Caki2 (cell line): ENCODE measurements around the gene RUNDC3A. TPM values are rescaled to one million over a fixed set of nuclear protein-coding genes. Genes with fewer than 3 reads are reported as not detected.

ENCODE experiments used
- DNase-seq: peaks from one replicate; pipeline ENCODE4 v3.0.0-alpha.2; 2015; ENCODE audit warnings: low read depth
- in situ Hi-C: cut with HindIII; loops from 2 replicates; pipeline ENCODE4 v1.10.0; 2016; ENCODE audit warnings: low sequenced_read_pairs, low pct_unique_long_range_greater_than_20kb, mixed read lengths
- total RNA-seq: library from RNA; depleted of rRNA; stranded (reverse); fragments of >200 nt; shearing (Covaris generic); gene quantifications from 2 replicates; pipeline ENCODE4 v1.2.3, GENCODE V29; 2014; ENCODE audit warnings: low replicate concordance; rRNA removed

The RUNDC3A gene
- total RNA-seq, result 2.2 TPM in 1 of 2 replicates, not detected in the other

DNA sequence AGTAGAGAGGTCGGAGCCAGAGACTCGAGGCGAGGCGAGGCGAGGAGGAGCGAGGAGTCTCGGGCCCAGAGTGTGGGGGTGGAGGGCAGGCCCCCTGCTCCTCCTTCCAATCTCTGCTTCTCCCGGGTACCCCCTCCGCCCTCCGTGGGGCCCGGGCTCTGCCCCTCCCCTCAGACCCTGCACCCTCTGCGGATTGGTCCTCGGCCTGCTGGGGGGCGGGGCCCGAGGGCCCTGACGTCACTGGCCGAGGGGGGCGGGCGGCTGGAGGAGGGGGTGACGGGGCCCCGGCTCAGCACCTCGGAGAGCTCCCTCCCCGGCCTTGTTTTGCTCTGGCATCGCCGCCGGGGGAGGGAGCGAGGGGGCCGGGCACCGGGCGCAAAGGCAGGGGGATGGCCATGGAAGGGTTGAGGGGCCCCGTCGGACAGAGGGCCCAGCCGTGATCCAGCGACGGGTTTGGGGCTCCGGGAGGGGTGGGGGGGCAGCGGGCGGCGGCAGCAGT is at the start of gene RUNDC3A:
RUNDC3A (plus strand) TSS at position 282 of the 499 bp plus-strand sequence. CDS start 232 bp downstream, outside the sequence.
- in situ Hi-C loops, result no loop called here
- peak; percentile 77 for DNase-seq

DNA sequence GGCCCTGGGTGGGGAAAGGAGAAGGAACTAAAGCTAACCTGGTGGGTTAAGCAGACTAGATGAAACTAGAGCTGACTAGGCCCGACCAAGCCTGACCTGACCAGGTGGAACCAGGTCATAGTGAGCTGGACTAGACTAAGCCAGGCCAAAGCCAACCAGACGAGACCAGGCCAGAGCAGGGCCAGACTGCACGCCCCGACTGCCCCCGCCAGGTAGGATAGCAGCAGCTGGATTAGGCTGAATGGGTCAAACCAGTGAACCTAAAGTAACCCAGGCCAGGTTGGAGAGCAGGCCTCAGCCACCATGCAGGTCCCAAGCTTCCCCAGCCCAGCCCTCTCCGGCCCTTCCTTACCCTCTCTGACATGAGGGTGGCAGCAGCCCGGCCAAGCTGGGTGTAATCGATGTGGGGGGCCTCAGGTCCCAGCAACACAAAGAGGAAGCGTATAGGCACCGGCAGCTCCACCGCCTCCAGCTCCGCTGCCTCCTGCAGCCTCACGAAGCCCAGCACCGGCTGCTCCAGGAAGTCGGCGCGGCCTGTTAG is 49.5 kb upstream of the RUNDC3A start:
- no peak for DNase-seq
- in situ Hi-C loops, result no loop called here

DNA sequence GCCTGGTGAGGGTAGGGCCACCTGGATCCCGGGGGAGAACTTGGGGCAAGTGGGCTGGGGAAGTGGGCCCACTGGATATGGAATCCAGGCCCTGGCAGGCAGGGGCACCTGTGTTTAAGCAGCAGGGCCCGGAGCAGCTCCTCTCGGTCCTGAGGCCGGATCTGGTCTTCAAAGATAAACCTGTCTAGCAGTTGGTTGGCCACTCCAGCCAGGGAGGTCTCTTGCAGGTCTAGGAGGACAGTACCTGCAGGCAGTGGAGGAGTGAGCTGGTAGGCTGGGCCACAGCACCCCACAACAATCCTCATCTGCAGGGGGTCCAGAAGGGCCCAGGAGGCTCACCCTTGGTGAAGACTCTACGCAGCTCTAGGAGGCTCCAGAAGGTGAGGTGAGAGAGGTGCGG is 48.1 kb upstream of the RUNDC3A start:
- in situ Hi-C loops, result no loop called here
- no peak for DNase-seq

DNA sequence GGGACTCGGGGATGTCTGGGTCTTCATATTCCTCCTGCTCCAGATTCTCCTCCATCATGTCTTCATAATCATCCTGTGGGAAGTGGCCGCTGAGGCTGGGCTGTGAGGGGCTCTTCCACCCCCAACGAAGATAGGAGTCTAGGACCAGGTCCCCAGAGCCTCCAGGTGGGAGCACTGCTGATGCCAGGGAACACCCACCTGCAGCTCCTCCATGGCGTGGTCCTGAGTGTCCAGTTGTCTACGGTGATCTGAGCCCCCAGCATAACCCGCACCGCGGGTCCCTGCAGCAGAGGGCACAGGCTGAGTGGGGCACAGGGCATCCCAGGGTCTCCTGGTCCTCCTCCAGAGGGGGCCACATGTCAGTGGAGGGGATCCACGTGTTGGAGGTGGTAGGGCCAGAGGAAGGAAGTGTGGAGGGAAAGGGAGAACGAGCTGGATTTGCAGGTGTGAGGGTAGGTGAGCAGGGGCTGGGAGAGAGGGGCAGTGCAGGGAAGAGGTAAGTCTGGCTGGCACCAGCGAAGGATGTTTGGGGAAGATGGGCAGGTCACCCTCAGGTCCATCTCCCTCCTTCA is 45.7 kb upstream of the RUNDC3A start:
- in situ Hi-C loops, result no loop called here
- no peak for DNase-seq

DNA sequence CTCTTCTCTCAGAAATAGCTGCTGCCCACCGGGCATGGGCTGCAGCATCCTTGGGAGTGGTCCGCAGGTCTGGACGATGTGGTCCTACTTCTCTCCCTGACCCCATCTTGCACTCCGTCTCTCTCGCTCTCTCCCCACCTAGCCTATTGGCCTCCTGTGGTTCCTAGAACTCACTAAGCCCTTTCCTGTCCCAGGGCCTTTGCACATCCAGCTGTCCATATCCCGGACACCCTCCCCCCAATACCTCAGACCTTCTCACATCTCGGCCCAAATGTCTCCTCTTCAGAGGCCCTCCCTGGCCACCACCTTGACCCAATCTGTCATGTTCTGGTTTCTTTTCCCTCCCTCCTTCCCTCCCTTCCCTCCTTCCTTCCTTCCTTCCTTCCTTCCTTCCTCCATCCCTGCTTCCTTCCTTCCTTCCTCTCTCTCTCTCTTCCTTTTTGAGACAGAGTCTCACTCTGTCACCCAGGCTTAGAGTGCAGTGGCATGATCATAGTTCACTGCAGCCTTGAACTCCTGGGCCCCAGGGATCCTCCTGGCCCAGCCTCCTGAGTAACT is 45.0 kb upstream of the RUNDC3A start:
- no peak for DNase-seq
- in situ Hi-C loops, result no loop called here

DNA sequence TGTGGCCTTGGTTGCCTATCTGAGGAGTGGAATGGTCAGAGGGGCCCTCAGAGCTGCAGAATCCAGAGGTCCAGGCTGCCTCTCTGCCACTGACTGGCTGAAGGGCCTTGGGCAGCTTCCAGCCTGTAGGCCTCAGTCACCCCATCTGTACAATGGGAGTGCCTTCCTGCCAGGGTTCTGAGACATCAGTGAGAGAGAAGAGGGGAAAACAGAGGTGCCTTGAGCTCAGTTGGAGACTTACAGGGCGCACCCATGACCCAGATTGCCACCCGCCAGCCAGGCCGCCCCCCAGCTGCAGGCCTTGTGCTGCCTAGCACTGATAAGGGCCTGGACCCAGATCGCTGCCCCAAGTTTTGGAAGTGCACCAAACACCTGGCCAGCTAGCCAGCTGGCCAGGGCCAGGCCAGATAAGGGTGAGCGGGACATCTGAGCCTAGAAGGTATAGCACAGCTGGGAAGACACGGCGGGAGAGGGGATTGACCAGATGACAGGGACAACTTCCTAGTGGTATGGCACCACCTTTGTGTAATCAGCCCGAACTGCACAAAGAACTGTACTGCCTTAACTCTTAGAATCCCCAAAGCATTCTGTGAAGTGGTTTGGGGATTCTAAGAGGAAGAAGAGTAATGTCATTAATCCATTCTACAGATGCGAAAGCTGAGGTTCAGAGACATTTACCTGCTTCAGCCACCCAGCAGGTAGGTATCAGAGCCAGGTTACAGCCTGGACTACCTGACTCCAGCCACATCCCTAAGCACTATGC is 41.8 kb upstream of the RUNDC3A start:
- in situ Hi-C loops, result no loop called here
- peak; percentile 6 for DNase-seq

DNA sequence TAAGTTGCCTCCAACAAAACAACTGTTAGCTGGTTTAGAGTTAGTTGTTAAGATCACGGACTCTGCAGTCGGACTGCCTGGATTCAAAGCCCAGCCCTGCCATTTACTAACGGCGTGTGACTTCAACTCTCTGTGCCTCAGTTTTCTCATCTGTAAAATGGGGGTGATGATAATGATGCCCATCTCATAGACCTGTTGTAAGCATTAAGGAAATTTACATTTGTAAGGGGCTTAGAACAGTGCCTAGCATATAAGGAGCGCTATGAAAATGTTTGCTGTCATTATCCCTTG is 41.3 kb upstream of the RUNDC3A start:
- in situ Hi-C loops, result no loop called here
- no peak for DNase-seq

DNA sequence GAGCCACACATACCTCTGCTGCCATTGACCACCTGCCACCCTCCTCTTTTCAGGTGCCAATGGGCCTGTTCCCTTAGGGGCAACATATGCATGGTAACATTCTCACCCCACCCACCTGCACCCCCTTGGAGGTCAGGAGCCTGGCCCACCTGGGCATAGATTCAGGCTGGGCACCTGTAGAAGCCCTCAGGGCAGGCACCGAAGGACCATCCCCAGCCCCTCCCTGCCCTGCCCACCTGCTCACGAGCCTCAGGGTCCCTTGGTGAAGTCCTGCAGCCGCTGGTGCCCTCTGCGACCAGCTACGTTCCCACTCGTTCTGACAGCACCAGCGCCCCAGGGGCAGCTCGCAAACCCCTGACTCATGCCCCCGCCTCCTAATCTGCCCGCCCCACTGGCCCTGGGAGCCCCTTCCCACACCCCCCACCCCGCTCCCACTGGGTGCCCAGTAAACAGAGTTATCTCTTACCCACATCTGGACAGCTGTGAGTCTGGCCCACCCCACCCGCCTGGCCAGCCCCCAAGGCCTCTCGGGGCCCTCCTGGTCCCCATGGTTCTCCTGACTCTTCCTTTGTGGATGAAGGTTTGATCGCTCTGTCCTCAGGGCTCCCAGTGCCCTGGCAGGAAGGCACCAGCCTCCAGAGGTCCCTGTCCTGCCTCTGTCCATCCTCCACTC is 40.4 kb upstream of the RUNDC3A start, which contains the start of gene SLC4A1:
SLC4A1 (minus strand) TSS at position 318 of the 673 bp plus-strand sequence. CDS start 5,269 bp downstream, outside the sequence.
- in situ Hi-C loops, result no loop called here
- no peak for DNase-seq

DNA sequence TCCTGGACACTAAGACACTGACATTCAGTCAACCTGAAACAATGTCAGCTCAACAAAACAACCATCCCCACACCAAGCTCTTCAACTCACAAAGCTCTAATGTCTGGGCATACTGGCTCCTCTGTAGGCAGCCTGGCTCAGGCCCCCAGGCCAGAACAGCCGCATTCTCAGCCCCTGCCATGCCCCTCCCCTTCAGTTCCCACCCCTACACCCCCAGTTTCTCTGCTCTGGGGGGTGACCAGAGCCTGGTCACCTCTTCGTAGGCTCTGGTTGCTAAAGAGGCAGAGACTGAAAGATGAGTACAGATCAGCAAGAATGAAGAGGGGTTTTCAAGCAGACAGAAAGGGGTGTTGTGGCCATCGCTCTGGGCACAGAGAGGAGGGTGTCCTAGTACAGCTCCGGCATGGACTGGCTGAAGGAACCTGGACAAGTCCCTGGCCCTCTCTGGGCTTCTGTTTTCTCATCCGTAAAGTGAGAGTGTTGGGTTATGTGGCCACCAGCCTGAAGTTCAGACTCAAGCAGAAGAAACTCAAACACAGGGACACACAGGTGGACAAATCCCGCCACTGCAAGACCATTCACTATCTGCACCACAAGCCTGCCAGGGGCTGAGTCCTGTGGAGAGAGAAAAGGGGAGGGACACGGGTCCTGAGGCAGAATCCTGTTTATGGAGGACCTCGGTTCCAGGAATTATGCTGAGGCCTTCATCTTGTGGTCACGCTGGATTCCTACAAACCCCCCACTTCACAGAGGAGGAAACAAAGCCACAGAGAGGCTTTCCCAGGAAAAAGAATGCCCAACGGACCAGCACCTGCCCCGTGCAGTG is 39.5 kb upstream of the RUNDC3A start:
- in situ Hi-C loops, result no loop called here
- DNase-seq, result no peak

DNA sequence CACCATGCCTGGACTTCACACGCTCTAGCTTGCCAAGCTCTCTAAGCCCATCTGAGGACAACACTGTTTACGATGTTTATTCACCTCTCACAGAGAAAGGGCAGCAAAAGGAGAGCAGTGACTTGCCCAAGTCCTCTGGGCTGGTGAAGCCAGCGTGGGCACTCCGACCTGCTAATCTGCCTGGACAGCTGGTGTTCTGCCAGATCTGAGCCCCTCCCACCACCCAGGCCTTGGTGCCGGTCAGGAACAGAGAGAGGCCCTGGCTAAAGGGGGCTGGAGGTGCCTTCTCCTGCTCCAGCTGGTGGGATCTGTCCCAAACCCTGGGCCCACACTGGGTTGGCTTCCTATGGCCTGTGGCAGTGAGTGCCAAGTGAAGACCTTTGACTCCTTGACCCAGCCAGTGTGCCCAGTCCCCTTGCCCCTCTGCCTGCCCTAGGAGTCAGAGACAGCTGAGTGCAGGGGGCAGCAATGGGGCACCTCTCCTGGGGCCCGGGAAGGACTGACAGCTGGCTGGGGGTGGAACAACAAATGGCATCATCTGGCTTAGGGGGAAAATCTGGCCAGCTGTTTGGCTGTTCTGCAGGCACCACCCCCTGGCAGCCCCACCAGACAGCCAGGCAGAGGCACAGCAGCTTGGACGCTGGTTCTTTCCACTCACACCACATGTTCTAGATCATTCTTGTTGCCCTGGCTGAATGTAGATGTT is 38.7 kb upstream of the RUNDC3A start:
- in situ Hi-C loops, result no loop called here
- no peak for DNase-seq

DNA sequence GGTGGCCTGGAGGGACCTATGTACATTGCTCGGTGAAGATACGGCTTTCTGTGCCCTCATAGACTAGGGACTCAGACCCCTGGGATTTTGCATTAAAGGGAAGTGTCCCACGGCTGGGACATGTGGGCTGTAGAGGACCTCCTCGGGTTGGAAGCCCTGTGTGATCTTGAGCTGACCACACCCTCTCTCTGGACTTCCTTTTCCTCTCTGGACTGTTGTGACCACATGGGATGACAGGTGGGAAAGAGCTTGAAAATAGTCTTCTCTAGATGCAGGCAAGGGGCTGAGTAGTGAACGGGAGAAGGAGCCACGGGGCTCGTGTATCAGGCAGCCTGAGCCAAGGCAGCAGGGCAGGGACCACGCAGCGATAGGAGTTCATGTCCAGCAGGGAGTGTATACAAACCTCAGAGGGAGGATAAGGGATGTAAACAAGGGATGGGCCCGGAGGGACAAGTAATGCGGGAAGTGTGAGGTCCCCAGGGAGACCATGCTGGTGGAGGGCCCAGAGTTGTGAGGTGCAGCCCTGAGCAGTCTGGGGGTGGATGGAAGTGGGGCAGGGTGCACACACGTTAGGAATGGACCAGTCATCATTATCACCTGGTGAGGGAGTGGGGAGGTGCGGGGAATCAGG is 36.0 kb upstream of the RUNDC3A start:
- in situ Hi-C loops, result no loop called here
- DNase-seq, result no peak

DNA sequence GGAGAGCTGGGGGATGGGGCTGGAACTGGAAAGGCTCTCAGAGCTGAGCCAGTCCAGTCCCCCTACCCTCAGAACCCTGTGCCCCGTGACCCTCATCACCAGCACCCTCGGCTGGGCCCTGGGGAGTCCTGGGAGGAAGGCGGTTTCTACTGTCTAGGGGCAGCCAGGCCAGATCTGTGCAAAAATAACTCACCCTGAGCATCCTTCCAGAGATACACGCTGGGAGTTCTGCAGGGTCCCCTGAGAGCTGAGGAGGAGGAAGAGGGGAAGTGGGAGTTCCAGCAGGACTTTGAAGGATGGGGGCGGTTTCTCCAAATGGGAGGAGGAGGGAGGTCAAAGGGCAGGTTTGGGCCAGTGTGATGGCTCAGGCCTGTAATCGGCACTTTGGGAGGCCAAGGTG is 35.4 kb upstream of the RUNDC3A start:
- no peak for DNase-seq
- in situ Hi-C loops, result no loop called here

DNA sequence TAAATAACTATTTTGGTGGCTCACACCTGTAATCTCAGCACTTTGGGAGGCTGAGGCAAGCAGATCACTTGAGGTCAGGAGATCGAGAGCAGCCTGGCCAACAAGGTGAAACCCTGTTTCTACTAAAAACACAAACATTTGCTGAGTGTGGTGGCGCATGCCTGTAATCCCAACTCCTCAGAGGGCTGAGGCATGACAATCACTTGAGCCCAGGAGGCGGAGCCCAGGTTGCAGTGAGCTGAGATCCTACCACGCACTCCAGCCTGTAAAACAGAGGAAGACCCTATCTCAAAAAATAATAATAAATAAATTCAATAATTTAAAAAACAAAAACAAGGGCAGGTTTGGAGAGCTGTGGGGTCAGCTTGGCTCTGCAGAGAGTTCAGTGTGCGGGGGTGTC is 34.8 kb upstream of the RUNDC3A start:
- DNase-seq, result no peak
- in situ Hi-C loops, result no loop called here

DNA sequence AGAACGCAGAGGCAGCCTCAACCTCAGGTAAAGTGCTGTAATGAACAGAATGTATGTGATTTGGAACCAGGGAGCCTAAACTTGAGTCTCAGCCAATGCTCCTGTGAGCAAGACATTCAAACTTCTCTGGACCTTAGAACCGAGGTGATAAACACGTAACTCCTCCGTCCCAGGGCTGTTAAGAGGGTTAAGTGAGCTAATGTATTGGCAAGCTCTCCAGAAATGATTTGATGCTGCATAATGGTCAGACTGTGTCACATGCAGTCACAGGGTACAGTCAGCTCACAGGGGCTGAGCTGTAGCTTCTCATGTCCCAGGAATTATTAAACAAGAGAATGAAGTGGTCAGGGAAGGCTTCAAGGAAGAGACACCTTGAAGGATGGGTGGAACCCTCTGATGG is 30.4 kb upstream of the RUNDC3A start:
- in situ Hi-C loops, result no loop called here
- DNase-seq, result no peak

DNA sequence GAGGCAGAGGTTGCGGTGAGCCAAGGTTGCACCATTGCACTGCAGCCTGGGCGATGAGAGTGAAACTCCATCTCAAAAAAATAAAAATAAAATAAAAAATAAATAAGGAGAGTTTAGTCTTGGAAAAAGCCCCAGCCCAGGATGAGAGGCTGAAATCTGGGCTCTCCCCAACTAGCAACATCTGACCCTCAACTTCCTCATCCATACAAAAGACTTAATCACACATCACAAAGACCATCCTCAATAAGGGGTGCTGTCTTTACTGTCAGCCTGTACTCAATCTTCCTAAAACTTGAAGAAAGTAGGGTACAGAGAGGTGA is 29.1 kb upstream of the RUNDC3A start:
- in situ Hi-C loops, result no loop called here
- no peak for DNase-seq

DNA sequence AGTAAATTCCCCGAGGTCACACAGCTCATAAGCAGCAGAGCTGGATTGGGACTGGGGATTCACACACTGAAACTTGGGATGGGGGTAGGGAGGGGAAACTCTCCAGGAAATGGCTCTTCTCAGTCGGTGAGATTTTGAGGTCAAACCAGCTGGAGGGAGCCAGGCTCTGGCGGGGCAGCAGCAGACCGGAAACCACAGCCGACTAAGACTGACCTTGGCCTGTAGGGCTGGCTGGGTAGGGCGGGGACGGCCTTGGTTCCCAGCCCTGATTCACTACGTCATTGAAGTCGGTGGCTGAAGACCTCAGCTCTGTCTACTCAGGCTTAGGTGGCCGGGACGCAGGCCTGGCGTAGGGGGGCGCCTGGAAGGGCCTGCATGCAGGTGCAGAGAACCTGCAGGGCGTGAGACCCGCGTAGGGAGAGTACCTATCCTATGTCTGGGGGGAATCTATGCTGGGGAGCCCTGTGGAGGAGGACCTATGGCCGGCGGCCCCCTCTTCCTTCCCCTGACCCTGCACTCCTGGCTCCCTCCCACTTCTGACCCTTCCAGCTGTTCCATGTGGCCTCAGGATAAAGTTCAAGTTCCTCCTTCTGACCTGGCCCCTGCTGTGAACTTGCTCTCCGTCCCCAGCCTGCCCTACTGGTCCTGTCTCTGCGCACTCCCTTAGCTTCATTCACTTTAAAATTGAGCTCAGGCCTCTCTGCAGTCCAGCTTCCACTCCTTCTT is 28.6 kb upstream of the RUNDC3A start:
- in situ Hi-C loops, result no loop called here
- peak; percentile 56 for DNase-seq
